Mucosa of rectum (tissue), 2 donors: Measurements from ENCODE around the gene GJA10.

ENCODE experiments used
- H3K27ac ChIP-seq, 2 donors: one replicate each; pipeline ENCODE4 v1.7.0; 2013; ENCODE audit warnings: inconsistent platforms in 2 of 2, low read depth in 2 of 2, low read length in 2 of 2
- H3K27me3 ChIP-seq, 2 donors: one replicate each; pipeline ENCODE4 v1.7.0; 2013; ENCODE audit warnings: low read length in 2 of 2; ENCODE audit not compliant: control insufficient read depth in 2 of 2, insufficient read depth in 2 of 2
- H3K36me3 ChIP-seq, 2 donors: one replicate each; pipeline ENCODE4 v1.7.0; 2013; ENCODE audit warnings: low read length in 2 of 2; ENCODE audit not compliant: control insufficient read depth in 2 of 2, insufficient read depth in 2 of 2
- H3K4me1 ChIP-seq, 2 donors: one replicate each; pipeline ENCODE4 v1.7.0; 2013; ENCODE audit warnings: low read length in 2 of 2, mild to moderate bottlenecking in 1 of 2; ENCODE audit not compliant: control insufficient read depth in 2 of 2, insufficient read depth in 2 of 2
- H3K4me3 ChIP-seq, 2 donors: one replicate each; pipeline ENCODE4 v1.7.0; 2013; ENCODE audit warnings: low read length in 2 of 2
- H3K9ac ChIP-seq, 2 donors: one replicate each; pipeline ENCODE4 v1.7.0; 2013; ENCODE audit warnings: low read length in 2 of 2, low read depth in 1 of 2, mild to moderate bottlenecking in 1 of 2
- H3K9me3 ChIP-seq, 2 donors: one replicate each; pipeline ENCODE4 v1.7.0; 2013; ENCODE audit warnings: low read length in 2 of 2; ENCODE audit not compliant: control insufficient read depth in 2 of 2
- donor health status: healthy.
- donor health status: Normal muscosa, but diverticular disease.

The GJA10 gene

DNA sequence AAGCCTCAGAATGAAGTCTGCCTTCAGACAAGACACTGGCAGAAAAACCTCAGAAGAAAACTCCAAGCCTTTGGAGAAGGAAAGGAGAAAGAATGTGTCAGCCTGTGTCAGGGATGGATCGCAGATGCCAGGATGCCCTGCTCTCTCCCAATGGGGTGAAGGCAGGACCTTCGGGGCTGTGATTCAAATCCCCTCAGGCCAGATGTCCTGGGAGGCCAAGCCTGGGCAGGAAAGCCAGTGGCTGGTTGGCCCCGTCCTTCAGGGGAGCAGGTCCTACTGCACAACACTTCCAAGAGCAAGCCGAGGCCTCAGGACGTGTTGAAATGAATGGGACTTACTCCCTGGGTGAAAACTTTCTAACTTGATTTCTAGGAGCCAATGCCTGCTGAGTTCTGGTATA is 36.5 kb downstream of the GJA10 start:
- no peaks in the 10 kb centered on the region for H3K27me3 ChIP-seq
- no peak overlapping the region for H3K4me3 ChIP-seq
- no peaks in the 10 kb centered on the region for H3K36me3 ChIP-seq
- H3K9ac ChIP-seq: no peak overlapping the region
- H3K9me3 ChIP-seq: no peaks in the 10 kb centered on the region
- no peak overlapping the region for H3K27ac ChIP-seq
- H3K4me1 ChIP-seq: no peaks in the 10 kb centered on the region

DNA sequence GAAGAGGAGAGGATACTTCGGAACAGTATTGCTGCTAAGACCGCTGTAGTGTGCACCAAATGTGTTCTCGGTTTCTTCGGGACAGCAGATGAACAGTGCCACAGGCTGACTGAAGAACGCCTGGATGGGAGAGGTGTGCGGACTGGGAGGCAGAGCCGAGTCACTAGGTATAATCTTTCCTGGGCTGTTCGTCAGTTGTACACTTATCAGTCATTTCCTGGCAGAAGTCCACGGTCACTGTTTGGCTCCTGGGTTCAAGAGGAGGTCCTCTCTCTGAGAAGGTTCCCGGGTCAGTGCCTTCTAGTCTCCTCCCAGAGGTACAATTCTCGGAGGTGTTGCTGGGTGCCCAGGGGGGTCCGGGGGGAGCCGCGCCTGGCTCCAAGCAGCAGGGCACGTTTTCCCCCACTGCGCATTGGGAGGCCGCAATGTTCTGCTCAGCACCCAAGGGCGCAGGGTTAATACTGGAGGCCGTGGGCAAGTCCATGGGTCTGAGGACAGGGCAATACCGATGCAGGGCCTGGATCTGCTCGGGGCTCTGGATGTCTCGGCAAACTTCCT is 38.1 kb downstream of the GJA10 start:
- Histone ChIP-seq H3K27me3 (no peaks in the 10 kb centered on the region), H3K4me1 (no peaks in the 10 kb centered on the region), H3K4me3 (no peak overlapping the region), H3K27ac (no peak overlapping the region), H3K9me3 (no peaks in the 10 kb centered on the region), H3K36me3 (no peaks in the 10 kb centered on the region), H3K9ac (no peak overlapping the region)

DNA sequence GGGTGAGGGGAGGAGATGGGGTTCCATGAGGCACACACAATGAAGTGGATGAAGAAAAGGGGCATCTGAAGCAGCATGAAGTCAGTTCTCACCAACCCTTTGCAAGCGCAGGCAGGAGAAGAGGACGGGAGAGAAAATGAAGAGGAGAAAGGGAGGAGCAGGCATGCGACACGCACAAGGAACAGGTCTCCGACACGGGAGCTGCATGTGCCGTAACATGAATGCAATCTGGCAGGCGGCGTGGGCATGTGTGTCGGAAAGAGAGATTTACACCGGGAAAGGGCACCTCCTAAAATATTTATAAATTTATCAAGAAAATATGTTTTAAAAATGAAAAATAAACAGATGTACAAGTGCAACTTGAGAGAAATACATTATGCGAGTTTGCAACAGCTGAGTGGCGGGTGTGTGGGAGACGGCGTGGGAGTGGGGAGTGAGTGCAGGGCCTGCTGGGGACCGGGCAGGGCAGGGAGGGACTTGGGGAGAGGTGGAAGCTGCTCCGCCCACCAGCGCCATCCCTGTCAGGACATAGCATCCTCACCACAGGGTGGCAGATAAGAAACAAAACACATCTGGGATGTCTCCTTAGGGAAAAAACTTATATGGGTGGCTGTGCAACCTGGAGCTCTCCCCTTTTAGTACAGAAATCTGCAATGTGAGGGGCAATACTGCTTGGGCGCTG is 40.6 kb downstream of the GJA10 start:
- no peaks in the 10 kb centered on the region for H3K27me3 ChIP-seq
- no peaks in the 10 kb centered on the region for H3K4me1 ChIP-seq
- H3K27ac ChIP-seq: no peak overlapping the region
- H3K9ac ChIP-seq: no peak overlapping the region
- H3K4me3 ChIP-seq: no peak overlapping the region
- no peaks in the 10 kb centered on the region for H3K9me3 ChIP-seq
- H3K36me3 ChIP-seq: no peaks in the 10 kb centered on the region

DNA sequence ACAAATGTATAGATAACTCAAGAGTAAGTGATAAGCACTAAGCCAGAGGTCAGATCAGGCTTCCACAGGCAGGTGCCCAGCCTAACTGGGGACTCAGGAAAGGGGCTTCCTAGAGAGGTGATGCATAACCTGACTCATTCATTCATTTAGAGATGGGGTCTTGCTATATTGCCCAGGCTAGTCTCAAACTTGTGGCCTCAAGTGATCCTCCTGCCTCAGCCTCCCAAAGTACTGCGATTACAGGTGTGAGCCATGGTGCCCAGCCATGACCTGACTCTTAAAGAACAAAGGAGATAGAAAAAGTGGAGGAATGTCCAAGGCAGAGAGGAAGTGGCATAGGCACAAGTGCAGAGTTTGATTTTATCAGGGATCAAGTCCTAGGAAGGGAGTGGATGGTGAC is 41.9 kb downstream of the GJA10 start:
- Histone ChIP-seq H3K9me3 (no peaks in the 10 kb centered on the region), H3K4me3 (no peak overlapping the region), H3K27ac (no peak overlapping the region), H3K36me3 (no peaks in the 10 kb centered on the region), H3K27me3 (no peaks in the 10 kb centered on the region), H3K4me1 (peaks cover 4 to 5% of the 10 kb centered on the region in 2 donors), H3K9ac (no peak overlapping the region)

DNA sequence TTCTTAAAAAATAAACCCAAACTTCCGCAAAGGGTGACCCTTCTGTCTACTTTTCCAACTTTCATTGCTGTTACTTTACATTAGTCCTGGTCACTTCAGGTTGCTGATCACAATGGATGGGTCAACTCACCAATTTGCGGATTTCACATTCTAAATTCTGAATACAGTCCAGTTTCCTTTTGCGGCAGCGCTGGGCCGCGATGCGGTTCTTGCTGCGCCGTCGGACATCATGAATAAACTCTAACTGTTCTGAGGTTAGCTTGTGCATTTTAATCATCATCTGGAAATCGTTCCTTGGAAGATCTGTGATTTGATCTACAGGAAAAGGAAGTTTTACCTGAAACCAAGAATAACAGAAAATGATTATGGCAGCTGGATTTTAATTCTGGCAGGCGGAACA is 43.7 kb downstream of the GJA10 start:
- Histone ChIP-seq H3K9me3 (no peaks in the 10 kb centered on the region), H3K27ac (no peak overlapping the region), H3K4me1 (peaks cover 6 to 7% of the 10 kb centered on the region in 2 donors), H3K4me3 (no peak overlapping the region), H3K36me3 (no peaks in the 10 kb centered on the region), H3K27me3 (no peaks in the 10 kb centered on the region), H3K9ac (no peak overlapping the region)

DNA sequence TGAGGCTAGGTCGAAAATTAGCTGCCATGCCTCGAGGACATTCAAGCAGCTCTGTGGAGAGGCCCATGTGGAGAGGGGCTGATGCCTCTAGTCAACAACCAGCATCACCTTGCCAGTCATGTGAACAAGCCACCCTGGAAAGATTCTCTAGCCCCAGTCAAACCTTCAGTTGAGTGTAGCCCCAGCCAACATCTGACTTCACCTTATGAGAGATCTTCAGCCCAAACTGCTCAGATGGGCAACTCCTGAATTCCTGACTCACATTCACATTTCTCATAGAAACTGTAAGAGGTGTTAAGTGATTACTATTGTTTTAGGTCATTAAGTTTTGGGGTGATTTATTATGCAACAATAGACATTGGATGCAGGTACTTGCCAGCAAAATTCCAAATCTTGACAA is 44.9 kb downstream of the GJA10 start:
- peaks cover 6 to 7% of the 10 kb centered on the region in 2 donors for H3K4me1 ChIP-seq
- no peaks in the 10 kb centered on the region for H3K27me3 ChIP-seq
- no peaks in the 10 kb centered on the region for H3K9me3 ChIP-seq
- H3K27ac ChIP-seq: no peak overlapping the region
- no peaks in the 10 kb centered on the region for H3K36me3 ChIP-seq
- H3K9ac ChIP-seq: no peak overlapping the region
- H3K4me3 ChIP-seq: no peak overlapping the region

DNA sequence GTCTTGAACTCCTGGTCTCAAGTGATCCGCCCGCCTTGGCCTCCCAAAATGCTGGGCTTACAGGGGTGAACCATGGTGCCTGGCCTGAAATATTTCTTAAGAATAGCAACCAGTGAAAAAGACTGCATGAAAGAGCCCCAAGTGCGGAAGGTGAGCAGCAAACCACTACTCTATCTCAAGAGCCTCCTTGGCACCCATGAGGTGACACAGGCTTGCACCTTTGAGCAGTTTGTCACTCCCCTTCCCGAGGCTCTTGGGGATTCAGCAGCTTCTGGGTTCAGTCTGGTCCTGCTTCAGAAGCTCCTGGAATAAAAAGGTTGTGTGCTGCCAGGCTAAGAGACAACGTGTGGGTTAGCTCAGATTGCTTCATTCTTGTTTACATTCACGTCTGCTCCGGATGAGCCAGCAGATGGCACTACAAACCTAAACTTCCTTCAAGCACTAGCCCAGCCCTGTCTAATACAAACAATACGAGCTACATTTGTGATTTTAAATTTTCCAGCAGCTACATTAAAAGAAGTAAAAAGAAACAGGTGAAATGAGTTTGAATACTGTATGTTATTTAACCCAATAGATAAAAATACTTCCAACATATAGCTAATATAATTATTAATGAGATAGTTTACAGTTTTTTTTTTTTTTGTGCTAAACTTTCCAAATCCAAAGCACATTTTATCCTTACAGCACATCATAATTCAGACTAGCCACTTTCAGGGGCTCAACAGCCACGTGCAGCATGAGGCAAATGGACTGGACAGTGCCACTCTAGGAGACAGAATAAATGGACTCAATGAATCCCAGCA is 46.2 kb downstream of the GJA10 start:
- no peaks in the 10 kb centered on the region for H3K27me3 ChIP-seq
- peaks cover 6 to 7% of the 10 kb centered on the region in 2 donors for H3K4me1 ChIP-seq
- no peaks in the 10 kb centered on the region for H3K9me3 ChIP-seq
- no peak overlapping the region for H3K27ac ChIP-seq
- H3K4me3 ChIP-seq: no peak overlapping the region
- no peaks in the 10 kb centered on the region for H3K36me3 ChIP-seq
- H3K9ac ChIP-seq: no peak overlapping the region

DNA sequence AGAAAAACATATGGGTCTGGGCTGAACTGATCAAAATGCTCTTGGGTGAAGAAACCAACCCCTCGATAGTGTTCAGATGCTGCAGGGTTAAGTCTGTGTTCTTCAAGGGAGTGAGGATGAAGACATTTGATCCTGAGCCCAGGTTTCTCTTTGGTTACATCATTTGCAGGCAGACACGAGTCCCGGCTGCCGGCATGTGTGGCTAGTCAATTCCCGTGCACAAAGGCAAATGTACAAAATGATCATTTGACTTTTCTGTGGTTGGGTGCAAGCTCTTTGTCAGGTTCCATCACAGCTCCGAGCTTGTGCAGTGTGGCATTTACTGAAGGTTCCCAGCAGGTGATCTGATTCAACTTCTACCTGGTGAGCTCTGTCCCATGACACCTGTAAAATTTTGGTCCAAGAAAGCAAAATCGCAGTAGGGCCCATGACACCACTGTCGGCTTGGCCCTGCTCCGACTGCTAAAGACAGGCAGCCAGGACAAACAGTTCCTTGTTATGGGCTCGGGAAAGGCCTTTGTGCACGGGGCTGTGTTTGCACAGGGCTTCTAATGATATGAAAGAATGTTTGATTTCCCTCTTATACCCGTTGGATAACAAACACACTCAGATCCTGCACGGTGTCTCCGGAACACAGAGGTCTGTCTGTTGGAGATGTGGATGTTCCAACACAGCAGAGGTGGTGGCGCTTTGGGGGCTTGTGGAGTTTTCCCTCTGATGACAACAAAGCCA is 46.9 kb downstream of the GJA10 start:
- Histone ChIP-seq H3K9me3 (no peaks in the 10 kb centered on the region), H3K27me3 (no peaks in the 10 kb centered on the region), H3K27ac (no peak overlapping the region), H3K36me3 (no peaks in the 10 kb centered on the region), H3K4me3 (no peak overlapping the region), H3K9ac (no peak overlapping the region), H3K4me1 (peaks cover 6 to 7% of the 10 kb centered on the region in 2 donors)

DNA sequence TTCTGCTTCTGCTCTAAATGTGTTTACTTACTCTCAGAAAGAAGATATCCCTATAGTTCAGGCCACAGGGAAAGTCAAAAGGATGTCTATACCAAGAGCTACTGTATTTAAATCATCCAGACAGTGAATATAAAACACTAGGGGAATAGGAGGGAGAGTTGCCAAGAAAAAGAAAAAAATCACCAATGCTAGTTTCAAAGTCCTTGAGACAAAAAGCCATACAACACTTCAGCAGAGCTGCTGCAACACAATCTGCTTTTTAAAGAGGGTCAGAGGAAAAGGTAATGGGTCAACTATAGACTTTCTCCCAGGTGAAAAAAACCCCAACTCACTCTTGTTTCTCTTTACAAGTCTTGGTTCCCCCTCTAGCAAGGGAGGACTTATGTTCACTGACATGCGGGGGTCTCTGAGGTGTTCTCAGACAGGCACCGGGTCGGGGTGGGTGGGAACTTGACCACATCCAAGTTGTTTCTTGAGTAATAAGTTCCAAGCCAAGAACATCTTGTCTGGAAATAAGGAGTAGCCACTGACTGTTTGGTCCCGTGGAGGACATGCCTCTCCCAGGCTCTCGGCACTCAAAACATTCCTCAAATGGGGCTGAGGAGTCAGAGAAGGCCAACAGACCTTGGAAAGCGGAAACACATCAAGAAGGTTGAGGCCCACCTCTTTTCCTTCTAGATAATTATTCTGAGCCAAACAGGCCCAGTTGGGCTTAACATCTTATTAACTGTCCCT is 47.7 kb downstream of the GJA10 start:
- Histone ChIP-seq H3K9ac (no peak overlapping the region), H3K27ac (no peak overlapping the region)

More for the DNA sequence above, 47.7 kb downstream of the GJA10 start:
- Histone ChIP-seq H3K36me3 (no peaks in the 10 kb centered on the region), H3K27me3 (no peaks in the 10 kb centered on the region), H3K4me1 (peaks cover 6 to 7% of the 10 kb centered on the region in 2 donors), H3K9me3 (no peaks in the 10 kb centered on the region), H3K4me3 (no peak overlapping the region)
